Activated CD4-positive, alpha-beta T cell treated with anti-CD3 and anti-CD28 coated beads for 36 hours (primary cell): ENCODE data around the gene ANKRD35. TPM values are rescaled to one million over a fixed set of nuclear protein-coding genes. Genes with fewer than 3 reads are reported as not detected.
A peak's percentile ranks its signal among the peaks of the same experiment; 100 is the strongest.

Experiments
- ATAC-seq: fragments of 200-7000 bp; cut with Tn5 transposase; one replicate; pipeline ENCODE4 v1.10.0; 2021; ENCODE audit warnings: mild to moderate bottlenecking, moderate library complexity
- CTCF ChIA-PET: fragments of 350-600 bp; sonication (Branson Sonifier 250); formaldehyde crosslinking; loops from one replicate; lab custom pipeline; 2021; ENCODE audit warnings: antibody characterized with exemption; lab: Charles Lee
- POLR2A ChIA-PET: fragments of 350-600 bp; sonication (Branson Sonifier 250); formaldehyde crosslinking; loops from one replicate; lab custom pipeline; 2021; ENCODE audit warnings: antibody characterized with exemption, inconsistent platforms; lab: Charles Lee
- DNase-seq: peaks from one replicate; pipeline ENCODE4 v3.0.0-alpha.2; 2020
- H3K27ac Mint-ChIP-seq: one replicate; pipeline ENCODE4 v1.8.0; 2021; ENCODE audit warnings: mixed read lengths
- H3K27me3 Mint-ChIP-seq: one replicate; pipeline ENCODE4 v1.8.0; 2021; ENCODE audit warnings: mixed read lengths
- H3K36me3 Mint-ChIP-seq: one replicate; pipeline ENCODE4 v1.8.0; 2021; ENCODE audit warnings: low read depth, mixed read lengths
- H3K4me1 Mint-ChIP-seq: one replicate; pipeline ENCODE4 v1.8.0; 2021; ENCODE audit warnings: mixed read lengths
- H3K4me3 Mint-ChIP-seq: one replicate; pipeline ENCODE4 v1.8.0; 2021; ENCODE audit warnings: mild to moderate bottlenecking, moderate library complexity, mixed read lengths
- H3K9me3 Mint-ChIP-seq: one replicate; pipeline ENCODE4 v1.8.0; 2021; ENCODE audit warnings: low read depth, mixed read lengths
- intact Hi-C, 2 experiments: fragments of 100-400 bp; cut with DNase I in 1 of 2; cut with micrococcal nuclease in 1 of 2; formaldehyde crosslinking; loops; one replicate each; pipeline versions ENCODE4 v1.14.2 to v1.15.1; 2022 to 2024; cut with DNase I, micrococcal nuclease
- total RNA-seq, 2 experiments: library from RNA; stranded (reverse); gene quantifications; one replicate each; pipeline ENCODE4 v1.2.3, GENCODE V29; 2021

ANKRD35 gene
- total RNA-seq, 2 experiments from 2014 or later: 0.30 to 0.55 TPM

DNA sequence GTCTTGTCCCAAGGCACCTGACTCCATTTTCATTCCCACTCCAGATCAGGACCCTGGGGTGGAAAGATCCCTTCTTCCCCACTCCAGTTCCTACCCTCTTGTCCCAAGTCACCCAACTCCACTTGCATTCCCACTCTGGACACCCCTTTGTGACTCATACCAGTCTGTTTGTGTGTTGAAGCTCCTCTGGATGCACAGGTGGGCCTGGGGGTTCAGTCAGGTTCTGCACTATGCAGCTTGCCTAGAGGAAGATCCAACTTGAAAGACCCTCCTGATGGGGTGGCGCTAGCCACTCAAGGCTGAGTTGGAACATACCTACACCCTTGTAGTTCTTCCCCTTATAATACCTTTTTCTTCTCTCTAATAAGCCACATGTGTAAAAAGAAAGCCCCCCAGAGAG is 9.8 kb upstream of the ANKRD35 start:
- POLR2A ChIA-PET: interaction anchor here (0.6 kb wide), 1 partner anchor 61 kb away, joined by 3 read pairs; no protein-coding TSS in a partner anchor
- DNase-seq: no peak

DNA sequence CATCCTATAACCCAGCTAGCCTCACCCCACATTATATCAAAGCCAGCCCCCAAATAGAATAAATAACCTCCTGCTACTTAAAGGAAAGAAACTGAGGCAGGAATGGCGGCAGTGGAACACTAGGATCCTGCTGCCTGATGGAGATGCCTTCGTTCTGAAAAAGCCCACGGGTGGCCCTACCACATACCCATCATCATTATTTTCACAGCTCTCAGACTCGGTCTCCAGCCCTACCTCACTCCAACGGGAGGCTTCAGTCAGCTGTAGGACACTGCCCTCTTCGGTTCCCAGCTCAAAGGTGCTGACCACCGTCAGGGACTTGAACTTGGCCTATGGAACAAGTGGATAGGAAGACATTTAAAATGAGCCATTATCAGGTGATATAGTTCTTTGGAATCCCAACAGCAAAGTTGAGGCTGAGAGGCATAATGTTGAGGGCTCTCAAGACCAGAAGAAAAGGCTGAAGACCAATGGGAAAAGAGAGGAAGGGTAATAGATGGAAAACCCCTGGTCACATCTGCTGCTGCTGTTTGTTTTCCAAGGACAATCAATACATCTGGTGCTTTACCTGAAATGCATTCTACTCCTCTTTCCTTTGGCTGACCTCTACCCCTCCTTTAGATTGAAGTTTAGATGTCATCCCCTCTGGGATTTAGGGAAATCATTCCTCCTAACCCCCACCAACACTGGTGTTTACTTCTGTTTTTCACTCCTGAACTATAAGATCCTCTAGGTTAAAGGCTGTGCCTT is 7.8 kb upstream of the ANKRD35 start:
- Mint-ChIP-seq H3K27me3 (no peaks in the 10 kb centered on the region), H3K4me1 (no peaks in the 10 kb centered on the region), H3K4me3 (no peak overlapping the region), H3K9me3 (no peaks in the 10 kb centered on the region), H3K27ac (no peak overlapping the region), H3K36me3 (peaks cover 1% of the 10 kb centered on the region)
- ChIA-PET POLR2A (no interaction called here), CTCF (interaction anchor here (0.6 to 3.1 kb wide), 9 partner anchors 7 to 48 kb away, joined by 3 to 20 read pairs (median 5); partner anchors contain the start of genes ITGA10, NUDT17 and RBM8A)
- intact Hi-C loops: loop anchor here (1.0 to 5.0 kb wide), 4 partner anchors 13 to 117 kb away; partner anchors contain the start of gene NUDT17 (in 1 of the 2)
- ATAC-seq (no peak), DNase-seq (no peak)

More for the DNA sequence above, 9.8 kb upstream of the ANKRD35 start:
- no peaks in the 10 kb centered on the region for H3K4me1 Mint-ChIP-seq
- H3K27me3 Mint-ChIP-seq: no peaks in the 10 kb centered on the region
- peaks cover 1% of the 10 kb centered on the region for H3K36me3 Mint-ChIP-seq
- intact Hi-C loops: no loop called here
- H3K4me3 Mint-ChIP-seq: no peak overlapping the region
- ATAC-seq: no peak
- CTCF ChIA-PET: interaction anchor here (0.6 to 2.0 kb wide), 7 partner anchors 15 to 121 kb away, joined by 3 to 9 read pairs (median 4); partner anchors contain the start of gene NUDT17
- H3K9me3 Mint-ChIP-seq: no peaks in the 10 kb centered on the region
- H3K27ac Mint-ChIP-seq: no peak overlapping the region

GRCh38 chr1:145892486-145893087 is 6.9 kb upstream of the ANKRD35 start:
- POLR2A ChIA-PET: interaction anchor here (0.6 kb wide), 1 partner anchor 33 kb away, joined by 3 read pairs; no protein-coding TSS in a partner anchor

GRCh38 chr1:145891587-145892485 is 6.2 kb upstream of the ANKRD35 start:
- peak; percentile 78 for ATAC-seq
- CTCF ChIA-PET: interaction anchor here (0.6 to 3.1 kb wide), 17 partner anchors 9 to 124 kb away, joined by 3 to 20 read pairs (median 5); partner anchors contain the start of genes ITGA10, NUDT17 and RBM8A
- H3K27me3 Mint-ChIP-seq: no peaks in the 10 kb centered on the region

More at GRCh38 chr1:145892486-145893087, 6.9 kb upstream of the ANKRD35 start:
- ATAC-seq: no peak
- Mint-ChIP-seq H3K9me3 (no peaks in the 10 kb centered on the region), H3K27ac (no peak overlapping the region), H3K4me3 (no peak overlapping the region), H3K27me3 (no peaks in the 10 kb centered on the region), H3K4me1 (no peaks in the 10 kb centered on the region), H3K36me3 (no peaks in the 10 kb centered on the region)
- intact Hi-C loops: loop anchor here (1.0 to 5.0 kb wide), 4 partner anchors 14 to 118 kb away; partner anchors contain the start of gene NUDT17 (in 1 of the 2)
- DNase-seq: no peak
- CTCF ChIA-PET: interaction anchor here (0.6 to 3.1 kb wide), 16 partner anchors 8 to 116 kb away, joined by 3 to 20 read pairs (median 4); partner anchors contain the start of genes ITGA10, NUDT17 and RBM8A

GRCh38 chr1:145891143-145891542 is 5.5 kb upstream of the ANKRD35 start:
- POLR2A ChIA-PET: interaction anchor here (1.0 kb wide), 1 partner anchor 160 kb away, joined by 4 read pairs; no protein-coding TSS in a partner anchor
- DNase-seq (no peak), ATAC-seq (no peak)
- H3K4me3 Mint-ChIP-seq: no peak overlapping the region
- peaks cover 2% of the 10 kb centered on the region for H3K4me1 Mint-ChIP-seq
- H3K27ac Mint-ChIP-seq: no peak overlapping the region
- CTCF ChIA-PET: interaction anchor here (0.7 to 3.1 kb wide), 14 partner anchors 8 to 125 kb away, joined by 3 to 20 read pairs (median 5); partner anchors contain the start of genes ITGA10, NUDT17 and RBM8A
- H3K9me3 Mint-ChIP-seq: no peaks in the 10 kb centered on the region
- no peaks in the 10 kb centered on the region for H3K27me3 Mint-ChIP-seq
- intact Hi-C loops: loop anchor here in 1 of 2 experiments (1.0 to 5.0 kb wide), 2 partner anchors 44 to 122 kb away; partner anchors contain the start of gene NUDT17
- no peaks in the 10 kb centered on the region for H3K36me3 Mint-ChIP-seq

More at GRCh38 chr1:145891587-145892485, 6.2 kb upstream of the ANKRD35 start:
- intact Hi-C loops: loop anchor here (1.0 to 5.0 kb wide), 4 partner anchors 15 to 121 kb away; partner anchors contain the start of gene NUDT17 (in 1 of the 2)
- no peaks in the 10 kb centered on the region for H3K36me3 Mint-ChIP-seq
- no peaks in the 10 kb centered on the region for H3K4me1 Mint-ChIP-seq
- no peak overlapping the region for H3K4me3 Mint-ChIP-seq
- POLR2A ChIA-PET: interaction anchor here (0.6 to 1.0 kb wide), 2 partner anchors 32 to 160 kb away, joined by 3 to 4 read pairs; no protein-coding TSS in a partner anchor
- H3K27ac Mint-ChIP-seq: no peak overlapping the region
- DNase-seq: peak; percentile 74
- H3K9me3 Mint-ChIP-seq: no peaks in the 10 kb centered on the region

DNA sequence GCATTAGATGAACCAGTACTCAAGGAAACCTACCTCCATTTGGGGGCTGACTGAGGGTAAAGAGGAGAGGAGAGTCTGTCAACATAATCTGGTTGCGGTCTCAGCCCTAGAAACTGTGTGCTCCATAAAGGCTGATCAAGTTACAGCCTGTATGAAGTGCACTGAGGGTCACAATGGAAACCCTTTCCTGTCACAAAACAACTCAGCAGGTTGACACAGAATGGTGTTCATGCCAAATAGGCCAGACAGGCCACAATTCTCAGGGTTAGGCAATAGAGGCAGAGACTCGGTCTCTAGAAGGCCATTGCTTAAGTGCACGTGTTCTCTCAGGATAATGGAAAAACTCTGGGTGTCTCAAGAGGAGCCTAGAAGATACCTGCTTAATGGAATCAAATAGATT is 4.1 kb upstream of the ANKRD35 start:
- ChIA-PET POLR2A (no interaction called here), CTCF (interaction anchor here (0.9 to 1.2 kb wide), 3 partner anchors 9 to 44 kb away, joined by 3 to 5 read pairs (median 5); partner anchors contain the start of genes NUDT17 and RBM8A)

GRCh38 chr1:145887631-145888030 is 2.0 kb upstream of the ANKRD35 start:
- no peak overlapping the region for H3K27ac Mint-ChIP-seq
- DNase-seq (no peak), ATAC-seq (no peak)
- ChIA-PET CTCF (interaction anchor here (0.7 to 1.6 kb wide), 2 partner anchors 15 to 42 kb away, joined by 5 read pairs; partner anchors contain the start of gene NUDT17), POLR2A (no interaction called here)
- H3K9me3 Mint-ChIP-seq: no peaks in the 10 kb centered on the region
- H3K4me3 Mint-ChIP-seq: no peak overlapping the region
- H3K4me1 Mint-ChIP-seq: peaks cover 14% of the 10 kb centered on the region
- H3K27me3 Mint-ChIP-seq: peaks cover 17% of the 10 kb centered on the region
- intact Hi-C loops: loop anchor here in 1 of 2 experiments (2.0 kb wide), 2 partner anchors 23 to 77 kb away; partner anchors contain the start of genes ANKRD34A, ITGA10 and POLR3GL
- H3K36me3 Mint-ChIP-seq: no peaks in the 10 kb centered on the region

More for the DNA sequence above, 4.1 kb upstream of the ANKRD35 start:
- ATAC-seq: no peak
- Mint-ChIP-seq H3K9me3 (no peaks in the 10 kb centered on the region), H3K4me1 (peaks cover 13% of the 10 kb centered on the region), H3K27ac (no peak overlapping the region), H3K36me3 (no peaks in the 10 kb centered on the region), H3K4me3 (no peak overlapping the region), H3K27me3 (peaks cover 7% of the 10 kb centered on the region)
- no peak for DNase-seq
- intact Hi-C loops: loop anchor here in 1 of 2 experiments (5.0 kb wide), 1 partner anchor 42 kb away; the partner anchor contains the start of gene NUDT17

DNA sequence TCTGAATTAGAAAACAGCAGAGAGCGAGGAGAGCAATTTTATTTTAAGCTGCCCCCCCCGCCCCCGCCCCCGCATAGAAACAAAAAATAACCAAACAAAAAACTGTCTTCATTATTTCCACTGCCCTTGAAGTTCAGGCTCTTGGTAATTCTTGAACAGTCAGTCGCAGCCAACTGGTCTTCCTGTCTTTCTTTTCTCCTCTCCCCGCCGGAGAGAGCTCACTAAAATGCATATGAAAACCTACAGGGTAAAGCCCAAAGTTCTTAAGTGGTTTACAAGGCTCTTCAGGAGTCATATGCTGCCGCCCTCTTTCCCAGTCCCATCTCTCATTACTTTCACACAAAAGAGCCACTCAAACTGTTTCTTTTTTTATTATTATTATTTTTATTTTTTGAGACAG is 1.1 kb upstream of the ANKRD35 start:
- ChIA-PET POLR2A (interaction anchor here (2.3 kb wide), 1 partner anchor 28 kb away, joined by 8 read pairs; the partner anchor contains the start of gene PIAS3), CTCF (interaction anchor here (1.6 kb wide), 1 partner anchor 41 kb away, joined by 5 read pairs; the partner anchor contains the start of gene NUDT17)
- Mint-ChIP-seq H3K27me3 (peaks cover 17% of the 10 kb centered on the region), H3K27ac (no peak overlapping the region), H3K4me3 (peak overlapping the region; percentile 72), H3K36me3 (no peaks in the 10 kb centered on the region), H3K4me1 (peaks cover 14% of the 10 kb centered on the region), H3K9me3 (no peaks in the 10 kb centered on the region)
- intact Hi-C loops: loop anchor here in 1 of 2 experiments (2.0 kb wide), 2 partner anchors 24 to 78 kb away; partner anchors contain the start of genes ANKRD34A, ITGA10 and POLR3GL
- DNase-seq (no peak), ATAC-seq (no peak)

DNA sequence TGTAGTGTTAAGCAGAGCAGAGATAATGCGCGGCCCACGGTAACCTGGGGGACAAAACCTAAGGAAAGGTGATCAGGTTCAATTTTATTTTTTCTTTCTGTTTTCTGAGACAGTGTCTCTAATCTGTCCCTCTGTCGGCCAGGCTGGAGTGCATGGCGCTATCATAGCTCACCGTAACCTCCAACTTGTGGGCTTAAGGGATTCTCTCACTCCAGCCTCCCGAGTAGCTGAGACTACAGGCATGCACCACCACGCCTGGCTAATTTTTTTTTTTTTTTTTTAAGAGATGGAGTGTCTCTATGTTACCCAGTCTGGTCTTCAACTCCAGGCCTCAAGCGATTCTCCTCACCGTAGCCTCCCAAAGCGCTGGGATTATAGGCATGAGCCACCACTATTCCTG is 724 bp upstream of the ANKRD35 start:
- peak; percentile 1 for ATAC-seq
- Mint-ChIP-seq H3K4me1 (peaks cover 14% of the 10 kb centered on the region), H3K36me3 (no peaks in the 10 kb centered on the region), H3K9me3 (no peaks in the 10 kb centered on the region), H3K27ac (no peak overlapping the region), H3K4me3 (peak overlapping the region; percentile 72), H3K27me3 (peaks cover 17% of the 10 kb centered on the region)
- ChIA-PET CTCF (interaction anchor here (1.1 to 4.1 kb wide), 3 partner anchors 14 to 42 kb away, joined by 4 to 30 read pairs (median 5); partner anchors contain the start of gene NUDT17), POLR2A (interaction anchor here (2.3 kb wide), 1 partner anchor 27 kb away, joined by 8 read pairs; the partner anchor contains the start of gene PIAS3)
- DNase-seq: no peak
- intact Hi-C loops: loop anchor here in 1 of 2 experiments (2.0 kb wide), 2 partner anchors 24 to 78 kb away; partner anchors contain the start of genes ANKRD34A, ITGA10 and POLR3GL
